Left ventricle myocardium inferior (tissue), 1 donor: Measurements from ENCODE around the gene PRIMPOL. TPM values are rescaled to one million over a fixed set of nuclear protein-coding genes. Genes with fewer than 3 reads are reported as not detected.

Experiments
- DNase-seq: peaks from one replicate; pipeline ENCODE4 v3.0.0-alpha.2; 2020
- H3K27ac ChIP-seq: fragments of 200-600 bp; replicated peaks from 2 replicates; pipeline ENCODE4 v1.8.0; 2021
- H3K27me3 ChIP-seq: fragments of 200-600 bp; 2 replicates; pipeline ENCODE4 v1.8.0; 2021; ENCODE audit warnings: low read depth
- H3K36me3 ChIP-seq: fragments of 200-600 bp; 2 replicates; pipeline ENCODE4 v1.8.0; 2021
- H3K4me1 ChIP-seq: fragments of 200-600 bp; 2 replicates; pipeline ENCODE4 v1.8.0; 2021
- H3K4me3 ChIP-seq: fragments of 200-600 bp; 2 replicates; pipeline ENCODE4 v1.8.0; 2021; ENCODE audit warnings: mild to moderate bottlenecking, moderate library complexity
- H3K9me3 ChIP-seq: fragments of 200-600 bp; replicated peaks from 2 replicates; pipeline ENCODE4 v1.8.0; 2021
- intact Hi-C: fragments of 100-400 bp; cut with micrococcal nuclease; formaldehyde crosslinking; loops from one replicate; pipeline ENCODE4 v1.11.0; 2022
- total RNA-seq: library from RNA; stranded (reverse); fragmentation: NEBNext Ultra II Directional; extraction: Animal tissue kit (Norgen Biotek cat#: 25700); gene quantifications from one replicate; pipeline ENCODE4 v1.2.1, GENCODE V29; 2021
- TF ChIP-seq, protein P1 (sequence below): fragments of 200-600 bp; IDR thresholded peaks from 2 replicates; pipeline ENCODE4 v1.8.0; 2021; ENCODE audit warnings: antibody characterized with exemption, mild to moderate bottlenecking, borderline replicate concordance
- donor health status: DM: no; HTN: yes; CAD: no; lungs with severe emphysema.

PRIMPOL gene
- total RNA-seq, 1 donor from 2014 or later: 10.6 TPM

DNA sequence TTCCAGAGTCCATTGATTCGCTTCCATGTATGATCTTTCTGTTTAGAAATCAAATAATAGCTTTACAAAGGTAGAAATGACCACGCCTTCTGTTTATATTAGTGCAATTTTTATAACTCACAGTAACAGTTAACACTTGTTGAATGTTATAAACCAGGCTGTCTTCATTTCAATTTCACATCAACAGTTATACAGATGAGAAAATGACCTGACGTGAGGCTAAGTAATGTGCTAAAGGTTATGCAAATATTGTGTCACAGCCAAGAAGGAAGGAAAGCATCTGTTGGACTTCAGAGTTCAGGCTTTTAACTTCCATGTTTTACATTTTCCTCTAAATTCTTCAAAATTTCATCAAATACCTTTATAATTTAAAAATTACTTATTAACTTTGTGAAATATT is 14.2 kb upstream of the PRIMPOL start:
- peaks cover 20% of the 10 kb centered on the region for H3K4me1 ChIP-seq
- DNase-seq: no peak
- H3K27me3 ChIP-seq: no peaks in the 10 kb centered on the region
- intact Hi-C loops: no loop called here
- TF ChIP-seq, protein P1, sequence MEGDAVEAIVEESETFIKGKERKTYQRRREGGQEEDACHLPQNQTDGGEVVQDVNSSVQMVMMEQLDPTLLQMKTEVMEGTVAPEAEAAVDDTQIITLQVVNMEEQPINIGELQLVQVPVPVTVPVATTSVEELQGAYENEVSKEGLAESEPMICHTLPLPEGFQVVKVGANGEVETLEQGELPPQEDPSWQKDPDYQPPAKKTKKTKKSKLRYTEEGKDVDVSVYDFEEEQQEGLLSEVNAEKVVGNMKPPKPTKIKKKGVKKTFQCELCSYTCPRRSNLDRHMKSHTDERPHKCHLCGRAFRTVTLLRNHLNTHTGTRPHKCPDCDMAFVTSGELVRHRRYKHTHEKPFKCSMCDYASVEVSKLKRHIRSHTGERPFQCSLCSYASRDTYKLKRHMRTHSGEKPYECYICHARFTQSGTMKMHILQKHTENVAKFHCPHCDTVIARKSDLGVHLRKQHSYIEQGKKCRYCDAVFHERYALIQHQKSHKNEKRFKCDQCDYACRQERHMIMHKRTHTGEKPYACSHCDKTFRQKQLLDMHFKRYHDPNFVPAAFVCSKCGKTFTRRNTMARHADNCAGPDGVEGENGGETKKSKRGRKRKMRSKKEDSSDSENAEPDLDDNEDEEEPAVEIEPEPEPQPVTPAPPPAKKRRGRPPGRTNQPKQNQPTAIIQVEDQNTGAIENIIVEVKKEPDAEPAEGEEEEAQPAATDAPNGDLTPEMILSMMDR: no peak
- no peaks in the 10 kb centered on the region for H3K9me3 ChIP-seq
- H3K27ac ChIP-seq: no peak overlapping the region
- no peak overlapping the region for H3K4me3 ChIP-seq
- H3K36me3 ChIP-seq: peaks cover 75% of the 10 kb centered on the region

DNA sequence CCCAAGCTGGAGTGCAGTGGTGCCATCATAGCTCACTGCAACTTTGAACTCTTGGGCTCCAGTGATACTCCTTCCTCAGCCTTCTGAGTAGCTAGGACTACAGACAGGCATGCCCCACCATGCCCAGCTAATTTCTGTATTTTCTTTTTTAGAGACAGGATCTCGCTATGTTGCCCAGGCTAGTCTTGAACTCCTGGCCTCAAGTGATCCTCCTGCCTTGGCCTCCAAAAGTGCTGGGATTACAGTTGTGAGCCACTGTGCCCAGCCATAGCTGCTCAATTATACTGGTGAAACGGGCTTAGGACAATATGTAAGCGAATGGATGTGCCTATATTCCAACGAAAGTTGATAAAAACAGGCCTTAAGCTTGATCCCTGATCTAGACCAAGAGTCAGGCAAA is 13.4 kb upstream of the PRIMPOL start:
- peaks cover 68% of the 10 kb centered on the region for H3K36me3 ChIP-seq

DNA sequence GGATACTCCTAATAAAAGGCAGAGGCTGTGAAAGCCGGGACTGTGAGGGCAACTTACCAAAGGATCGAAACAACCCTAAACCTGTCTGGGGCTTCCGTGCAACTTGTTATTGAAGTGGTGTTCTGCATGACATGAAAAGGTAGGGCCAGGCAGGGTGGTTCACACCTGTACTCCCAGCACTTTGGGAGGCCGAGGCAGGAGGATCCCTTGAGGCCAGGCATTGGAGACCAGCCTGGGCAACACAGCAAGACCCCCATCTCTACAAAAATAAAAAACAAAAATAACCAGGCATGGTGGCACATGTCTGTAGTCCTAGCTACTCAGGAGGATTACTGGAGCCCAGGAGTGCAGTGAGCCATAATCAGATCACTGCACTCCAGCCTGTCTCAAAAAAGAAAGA is 12.6 kb upstream of the PRIMPOL start:
- no peak for DNase-seq
- TF ChIP-seq, protein P1: no peak
- intact Hi-C loops: no loop called here
- Histone ChIP-seq H3K27ac (no peak overlapping the region), H3K27me3 (no peaks in the 10 kb centered on the region), H3K4me1 (peaks cover 31% of the 10 kb centered on the region), H3K9me3 (no peaks in the 10 kb centered on the region), H3K4me3 (no peak overlapping the region), H3K36me3 (peaks cover 60% of the 10 kb centered on the region)

More for the DNA sequence above, 13.4 kb upstream of the PRIMPOL start:
- no peak for DNase-seq
- Histone ChIP-seq H3K4me3 (no peak overlapping the region), H3K27ac (no peak overlapping the region), H3K9me3 (no peaks in the 10 kb centered on the region), H3K27me3 (no peaks in the 10 kb centered on the region), H3K4me1 (peaks cover 27% of the 10 kb centered on the region)
- TF ChIP-seq, protein P1: no peak
- intact Hi-C loops: no loop called here

DNA sequence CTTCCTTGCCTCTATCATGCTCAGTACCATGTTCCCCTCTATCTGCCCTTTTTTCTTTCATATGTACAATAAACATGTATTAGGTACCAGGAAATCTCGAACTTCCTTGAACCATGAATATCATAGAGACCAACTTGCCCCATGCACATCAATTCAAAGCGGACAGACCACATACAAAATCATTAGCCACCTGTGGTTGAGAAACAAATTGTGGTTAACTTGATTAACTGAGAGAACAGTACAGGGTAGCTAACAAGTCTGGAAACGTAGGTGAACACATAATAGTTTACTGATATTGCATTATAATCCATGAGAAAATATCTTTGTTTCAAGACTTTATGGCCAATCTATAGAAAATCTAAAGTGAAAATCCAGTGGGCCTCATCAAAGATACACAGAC is 8.5 kb upstream of the PRIMPOL start:
- intact Hi-C loops: no loop called here
- TF ChIP-seq, protein P1: no peak
- Histone ChIP-seq H3K27me3 (no peaks in the 10 kb centered on the region), H3K27ac (no peak overlapping the region), H3K4me1 (peaks cover 63% of the 10 kb centered on the region), H3K4me3 (no peak overlapping the region), H3K9me3 (no peaks in the 10 kb centered on the region), H3K36me3 (peaks cover 24% of the 10 kb centered on the region)
- no peak for DNase-seq

DNA sequence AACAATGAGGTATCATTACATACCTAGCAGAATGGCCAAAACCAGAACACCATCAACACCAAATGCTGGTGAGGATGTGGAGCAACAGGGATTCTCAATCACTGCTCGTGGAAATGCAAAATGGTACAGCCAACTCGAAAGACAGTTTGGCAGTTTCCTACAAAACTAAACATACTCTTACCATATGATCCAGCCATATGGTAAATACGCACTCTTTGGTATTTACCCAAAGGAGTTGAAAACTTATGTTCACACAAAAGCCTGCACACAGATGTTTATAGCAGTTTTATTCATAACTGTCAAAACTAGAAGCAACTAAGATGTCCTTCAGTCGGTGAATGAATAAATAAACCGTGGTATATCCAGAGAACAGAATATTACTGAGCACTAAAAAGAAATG is 8.1 kb upstream of the PRIMPOL start:
- Histone ChIP-seq H3K4me3 (no peak overlapping the region), H3K36me3 (peaks cover 20% of the 10 kb centered on the region), H3K27me3 (no peaks in the 10 kb centered on the region), H3K4me1 (peaks cover 67% of the 10 kb centered on the region), H3K27ac (no peak overlapping the region), H3K9me3 (no peaks in the 10 kb centered on the region)
- intact Hi-C loops: no loop called here
- TF ChIP-seq, protein P1: no peak
- DNase-seq: no peak

DNA sequence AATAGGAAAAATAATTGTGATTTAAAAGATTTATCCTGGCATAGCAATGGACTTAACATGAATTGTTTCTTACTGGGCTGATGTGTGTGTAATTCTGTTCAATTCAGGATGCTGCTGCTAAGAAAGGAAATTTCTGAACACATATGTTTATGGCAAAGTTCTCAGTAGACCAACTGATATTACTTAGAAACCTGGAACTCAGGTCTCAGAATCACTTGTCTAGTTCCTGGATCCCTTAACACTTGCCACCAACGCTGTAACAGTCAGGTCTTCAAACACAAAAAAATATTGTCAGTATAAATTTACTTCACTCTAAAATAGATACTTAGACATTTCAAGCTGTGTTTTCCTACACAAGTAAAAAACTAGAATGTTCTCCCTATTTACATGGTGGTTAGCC is 5.8 kb upstream of the PRIMPOL start:
- Histone ChIP-seq H3K4me1 (peaks cover 90% of the 10 kb centered on the region), H3K27ac (no peak overlapping the region), H3K4me3 (no peak overlapping the region), H3K9me3 (no peaks in the 10 kb centered on the region), H3K27me3 (no peaks in the 10 kb centered on the region), H3K36me3 (no peaks in the 10 kb centered on the region)
- DNase-seq: no peak
- TF ChIP-seq, protein P1: no peak
- intact Hi-C loops: no loop called here
